Omental fat pad (tissue), 4 donors: ENCODE results near the gene GAPDHS. TPM values are rescaled to one million over a fixed set of nuclear protein-coding genes. Genes with fewer than 3 reads are reported as not detected.

Experiments used
- ATAC-seq: fragments of 150-250 bp; one replicate; pipeline ENCODE4 v1.9.1; 2016; ENCODE audit warnings: mild to moderate bottlenecking, moderate library complexity; ENCODE audit not compliant: low FRiP score
- DNase-seq: peaks from one replicate; pipeline ENCODE4 v3.0.0-alpha.2; 2019; ENCODE audit warnings: low spot score
- total RNA-seq, 4 donors: library from RNA; depleted of rRNA; stranded (reverse); fragments of >200 nt; gene quantifications; one replicate each; pipeline ENCODE4 v1.1.0, GENCODE V29; 2016
- TF ChIP-seq, protein P1 (sequence below), 3 donors: fragments of 450-650 bp; IDR thresholded peaks; one replicate each; pipeline ENCODE4 v1.5.1; 2016 to 2017; ENCODE audit warnings: antibody characterized with exemption in 3 of 3, mild to moderate bottlenecking in 3 of 3, moderate library complexity in 2 of 3

The GAPDHS gene
- total RNA-seq, 4 donors from 2014 or later: not detected

DNA sequence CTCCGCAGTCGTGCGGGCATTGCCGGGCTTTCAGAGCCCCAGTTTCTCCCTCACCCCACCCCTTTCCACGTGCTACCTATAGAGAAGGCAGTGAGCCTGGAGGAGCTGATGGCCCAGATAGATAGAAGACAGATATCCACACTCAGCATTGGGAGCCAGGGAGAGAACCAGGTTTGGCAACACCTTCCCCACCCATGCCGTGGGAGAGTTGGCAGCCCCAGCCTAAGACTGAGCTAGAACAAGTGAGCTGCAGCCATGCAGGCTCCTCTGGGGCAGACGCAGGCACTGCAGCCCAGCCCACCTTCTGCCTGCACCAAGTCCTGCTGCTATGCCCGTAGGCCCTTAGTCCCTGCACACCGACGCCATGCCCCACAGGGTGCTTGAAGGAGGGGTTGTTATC lies 32.6 kb upstream of the GAPDHS start:
- no peak for DNase-seq
- TF ChIP-seq, protein P1, sequence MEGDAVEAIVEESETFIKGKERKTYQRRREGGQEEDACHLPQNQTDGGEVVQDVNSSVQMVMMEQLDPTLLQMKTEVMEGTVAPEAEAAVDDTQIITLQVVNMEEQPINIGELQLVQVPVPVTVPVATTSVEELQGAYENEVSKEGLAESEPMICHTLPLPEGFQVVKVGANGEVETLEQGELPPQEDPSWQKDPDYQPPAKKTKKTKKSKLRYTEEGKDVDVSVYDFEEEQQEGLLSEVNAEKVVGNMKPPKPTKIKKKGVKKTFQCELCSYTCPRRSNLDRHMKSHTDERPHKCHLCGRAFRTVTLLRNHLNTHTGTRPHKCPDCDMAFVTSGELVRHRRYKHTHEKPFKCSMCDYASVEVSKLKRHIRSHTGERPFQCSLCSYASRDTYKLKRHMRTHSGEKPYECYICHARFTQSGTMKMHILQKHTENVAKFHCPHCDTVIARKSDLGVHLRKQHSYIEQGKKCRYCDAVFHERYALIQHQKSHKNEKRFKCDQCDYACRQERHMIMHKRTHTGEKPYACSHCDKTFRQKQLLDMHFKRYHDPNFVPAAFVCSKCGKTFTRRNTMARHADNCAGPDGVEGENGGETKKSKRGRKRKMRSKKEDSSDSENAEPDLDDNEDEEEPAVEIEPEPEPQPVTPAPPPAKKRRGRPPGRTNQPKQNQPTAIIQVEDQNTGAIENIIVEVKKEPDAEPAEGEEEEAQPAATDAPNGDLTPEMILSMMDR (IDR thresholded peaks at IDR 0.05): no peak
- ATAC-seq: no peak

GRCh38 chr19:35501684-35502083 lies 31.6 kb upstream of the GAPDHS start:
- TF ChIP-seq, protein P1 (IDR thresholded peaks at IDR 0.05): no peak
- DNase-seq (peak; percentile 54), ATAC-seq (peak; percentile 57)

DNA sequence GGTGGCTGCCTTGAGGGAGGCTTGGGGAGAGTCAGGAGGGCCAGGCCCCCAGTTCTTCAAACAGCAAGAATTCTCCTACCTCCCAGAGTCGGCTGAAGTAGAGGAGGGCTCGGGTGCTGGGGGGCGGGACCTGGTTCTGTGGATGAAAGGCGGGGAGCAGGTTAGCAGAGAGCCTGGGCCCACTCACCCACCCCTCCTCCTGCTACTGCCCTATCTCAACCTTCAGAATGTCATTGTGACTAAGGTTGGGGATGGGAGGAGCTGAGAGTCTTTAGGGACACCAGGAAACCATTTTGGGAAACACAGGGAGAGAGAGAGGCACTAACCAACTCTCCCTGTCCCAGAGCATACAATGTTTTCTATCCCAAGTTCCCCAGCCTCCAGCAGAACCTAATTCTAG lies 30.5 kb upstream of the GAPDHS start:
- no peak for ATAC-seq
- TF ChIP-seq, protein P1 (IDR thresholded peaks at IDR 0.05): no peak
- no peak for DNase-seq

GRCh38 chr19:35506011-35506410 lies 27.2 kb upstream of the GAPDHS start:
- TF ChIP-seq, protein P1 (IDR thresholded peaks at IDR 0.05): no peak
- ATAC-seq: no peak
- DNase-seq: no peak

DNA sequence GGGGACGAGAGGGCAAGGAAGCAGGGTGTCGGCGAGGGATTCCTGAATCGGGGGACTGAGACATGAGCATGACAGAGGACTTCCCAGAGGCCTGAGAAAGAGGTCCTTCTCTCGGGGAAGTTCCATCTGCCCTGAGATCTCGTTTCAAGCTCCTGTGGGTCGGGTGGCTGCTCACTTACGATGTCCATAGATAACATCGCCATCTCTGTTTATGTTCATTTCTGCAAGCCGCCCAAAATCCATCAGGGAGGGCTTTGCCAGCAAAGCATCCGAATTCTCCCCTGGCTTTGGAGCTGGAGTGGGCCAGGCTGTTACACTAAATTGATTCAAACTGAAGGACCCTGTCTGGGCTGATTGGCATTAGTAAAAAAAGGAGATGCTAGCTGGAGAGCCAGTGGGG lies 25.7 kb upstream of the GAPDHS start:
- ATAC-seq (no peak), DNase-seq (no peak)
- TF ChIP-seq, protein P1 (IDR thresholded peaks at IDR 0.05): no peak

DNA sequence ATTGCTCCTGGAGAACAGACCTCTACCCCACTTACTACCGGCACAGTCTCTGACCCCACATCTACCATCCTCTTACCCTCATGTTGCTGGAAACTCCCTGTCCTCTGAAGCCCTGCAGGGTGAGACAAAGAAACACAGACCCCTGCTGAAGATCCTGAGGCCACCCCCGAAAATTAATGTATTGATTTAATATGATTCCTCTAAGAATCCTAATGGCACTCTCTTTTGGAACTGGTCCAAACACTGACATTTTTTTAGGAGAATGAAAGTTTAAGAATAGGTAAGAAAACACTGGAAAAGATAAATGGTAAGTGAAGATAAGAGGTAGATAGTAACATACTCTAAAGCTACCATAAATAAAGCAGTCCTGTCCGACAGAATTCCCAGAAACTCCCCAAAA lies 25.1 kb upstream of the GAPDHS start:
- no peak for DNase-seq
- TF ChIP-seq, protein P1 (IDR thresholded peaks at IDR 0.05): no peak
- ATAC-seq: no peak

DNA sequence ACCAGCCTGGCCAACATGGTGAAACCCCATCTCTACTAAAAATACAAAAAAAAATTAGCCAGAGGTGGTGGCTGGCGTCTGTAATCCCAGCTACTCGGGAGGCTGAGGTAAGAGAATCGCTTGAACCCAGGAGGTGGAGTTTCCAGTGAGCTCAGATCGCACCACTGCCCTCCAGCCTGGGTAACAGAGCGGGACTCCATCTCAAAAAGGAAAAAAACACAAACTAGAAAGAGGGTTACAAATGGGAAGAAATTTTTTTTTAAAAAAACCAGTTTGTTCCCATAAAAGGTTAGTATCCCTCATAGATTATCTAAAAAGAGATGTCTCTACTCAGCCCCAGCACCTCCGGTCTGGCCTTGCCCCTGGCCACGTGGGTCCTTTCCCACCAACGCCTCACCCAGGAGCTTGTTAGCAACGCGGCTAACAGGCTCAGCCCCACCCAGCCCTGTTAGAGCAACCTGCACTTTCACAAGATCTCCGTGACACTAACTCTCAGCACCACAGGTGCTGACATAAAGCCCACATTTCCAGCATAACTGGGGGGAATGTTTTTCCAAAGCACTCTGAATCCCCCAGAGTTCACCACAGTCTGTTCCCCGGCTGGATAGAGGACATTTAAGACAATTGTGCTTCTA lies 24.1 kb upstream of the GAPDHS start:
- TF ChIP-seq, protein P1 (IDR thresholded peaks at IDR 0.05): no peak
- ATAC-seq (peak; percentile 72), DNase-seq (peak; percentile 51)
